Stomach smooth muscle (tissue), 2 donors: ENCODE data around the gene SDR42E2.
"Not testable (repeated sequence)": the region's sequence is repeated elsewhere in the genome, so short reads cannot be mapped to it uniquely, and the experiment has no call there.

Source experiments
- H3K27ac ChIP-seq: one replicate; pipeline ENCODE4 v1.7.0; 2013; ENCODE audit warnings: mild to moderate bottlenecking, low read length, inconsistent platforms
- H3K27me3 ChIP-seq, 2 donors: one replicate each; pipeline ENCODE4 v1.7.0; 2013; ENCODE audit warnings: low read length in 2 of 2; ENCODE audit not compliant: insufficient read depth in 2 of 2, control insufficient read depth in 1 of 2
- H3K36me3 ChIP-seq, 2 donors: one replicate each; pipeline ENCODE4 v1.7.0; 2013; ENCODE audit warnings: low read length in 2 of 2; ENCODE audit not compliant: control insufficient read depth in 2 of 2, insufficient read depth in 2 of 2
- H3K4me1 ChIP-seq: one replicate; pipeline ENCODE4 v1.7.0; 2013; ENCODE audit warnings: low read length; ENCODE audit not compliant: control insufficient read depth, insufficient read depth
- H3K4me3 ChIP-seq, 2 donors: one replicate each; pipeline ENCODE4 v1.7.0; 2013; ENCODE audit warnings: low read length in 2 of 2
- H3K9ac ChIP-seq, 2 donors: one replicate each; pipeline ENCODE4 v1.7.0; 2013; ENCODE audit warnings: low read length in 2 of 2, mild to moderate bottlenecking in 1 of 2
- H3K9me3 ChIP-seq, 2 donors: one replicate each; pipeline ENCODE4 v1.7.0; 2013; ENCODE audit warnings: low read length in 2 of 2; ENCODE audit not compliant: control insufficient read depth in 2 of 2
- donor health status: healthy.
- donor health status: Pancreatic carcinoma.

SDR42E2 gene

GRCh38 chr16:22130528-22130927 lies 31.8 kb upstream of the SDR42E2 start:
- no peaks in the 10 kb centered on the region for H3K4me1 ChIP-seq
- no peak overlapping the region for H3K27ac ChIP-seq
- H3K4me3 ChIP-seq: no peak overlapping the region
- no peaks in the 10 kb centered on the region for H3K36me3 ChIP-seq
- H3K27me3 ChIP-seq: no peaks in the 10 kb centered on the region
- H3K9ac ChIP-seq: no peak overlapping the region
- H3K9me3 ChIP-seq: peaks cover 0 to 3% of the 10 kb centered on the region in 2 donors

DNA sequence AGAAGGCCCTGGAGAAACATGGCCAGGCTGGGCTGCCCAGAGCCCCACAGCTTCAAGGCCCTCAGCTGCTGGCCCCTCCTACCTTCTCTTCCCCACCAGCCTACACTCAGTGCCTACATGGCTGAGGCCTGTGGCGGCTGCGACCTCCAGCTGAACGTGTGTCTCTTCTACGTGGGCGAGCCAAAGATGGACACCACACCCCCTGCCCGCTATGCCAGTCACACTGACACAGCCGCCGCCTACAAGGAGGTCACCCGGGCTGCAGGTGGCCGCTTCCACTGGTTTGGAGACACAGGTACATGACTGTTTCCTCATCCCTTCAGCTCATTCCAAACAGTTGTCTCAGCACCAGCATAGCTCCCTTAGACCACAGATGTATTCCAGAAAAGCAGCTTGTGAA lies 29.5 kb upstream of the SDR42E2 start:
- Histone ChIP-seq H3K27ac (no peak overlapping the region), H3K27me3 (no peaks in the 10 kb centered on the region), H3K4me1 (no peaks in the 10 kb centered on the region)

DNA sequence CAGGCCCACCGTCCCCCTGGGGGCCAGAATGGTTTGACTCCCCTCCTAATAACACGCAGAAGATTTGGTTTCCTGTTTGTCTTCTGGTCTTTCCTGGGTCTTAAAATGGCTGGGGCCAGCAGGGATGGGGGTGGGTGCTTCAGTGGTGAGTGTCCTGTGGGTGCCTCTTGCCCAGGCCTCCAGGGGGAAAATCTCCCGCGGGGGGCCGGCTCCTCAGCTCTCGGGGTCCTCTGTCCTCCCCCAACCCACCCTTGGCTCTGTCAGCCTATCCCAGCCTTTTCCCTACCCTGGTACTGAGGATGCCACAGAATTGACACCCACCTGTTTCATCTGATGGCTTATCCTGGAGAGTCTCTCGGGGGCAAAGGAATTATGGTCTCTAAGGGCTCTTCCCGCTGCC lies 23.8 kb upstream of the SDR42E2 start:
- Histone ChIP-seq H3K27me3 (peaks cover 0 to 3% of the 10 kb centered on the region in 2 donors), H3K9me3 (no peaks in the 10 kb centered on the region), H3K27ac (no peak overlapping the region), H3K4me3 (no peak overlapping the region), H3K9ac (no peak overlapping the region), H3K36me3 (no peaks in the 10 kb centered on the region), H3K4me1 (no peaks in the 10 kb centered on the region)

More for the DNA sequence above, 29.5 kb upstream of the SDR42E2 start:
- peaks cover 0 to 3% of the 10 kb centered on the region in 2 donors for H3K9me3 ChIP-seq
- H3K36me3 ChIP-seq: no peaks in the 10 kb centered on the region
- H3K9ac ChIP-seq: no peak overlapping the region
- no peak overlapping the region for H3K4me3 ChIP-seq

DNA sequence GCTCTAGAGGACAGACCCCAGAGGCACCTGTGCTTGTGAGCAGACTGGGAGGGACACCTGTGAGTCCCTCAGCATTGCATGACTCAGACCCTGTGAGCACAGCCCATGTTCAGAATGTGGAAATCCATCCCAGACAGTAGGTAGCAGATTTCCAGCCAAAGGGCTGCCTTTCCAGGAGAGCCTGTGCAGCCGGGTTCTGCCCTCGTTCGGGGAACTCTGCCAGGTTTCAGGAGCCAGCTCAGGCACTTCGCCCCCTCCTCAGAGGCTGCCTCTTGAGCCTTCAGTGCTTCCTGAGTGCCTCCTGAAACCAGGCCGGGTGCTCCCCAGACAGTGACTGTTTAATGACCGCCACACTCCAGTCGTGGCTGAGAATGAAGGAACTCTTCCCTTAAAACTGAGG lies 23.3 kb upstream of the SDR42E2 start:
- Histone ChIP-seq H3K27ac (no peak overlapping the region), H3K36me3 (no peaks in the 10 kb centered on the region), H3K4me3 (no peak overlapping the region), H3K4me1 (no peaks in the 10 kb centered on the region), H3K9ac (no peak overlapping the region), H3K27me3 (peaks cover 0 to 3% of the 10 kb centered on the region in 2 donors), H3K9me3 (no peaks in the 10 kb centered on the region)

DNA sequence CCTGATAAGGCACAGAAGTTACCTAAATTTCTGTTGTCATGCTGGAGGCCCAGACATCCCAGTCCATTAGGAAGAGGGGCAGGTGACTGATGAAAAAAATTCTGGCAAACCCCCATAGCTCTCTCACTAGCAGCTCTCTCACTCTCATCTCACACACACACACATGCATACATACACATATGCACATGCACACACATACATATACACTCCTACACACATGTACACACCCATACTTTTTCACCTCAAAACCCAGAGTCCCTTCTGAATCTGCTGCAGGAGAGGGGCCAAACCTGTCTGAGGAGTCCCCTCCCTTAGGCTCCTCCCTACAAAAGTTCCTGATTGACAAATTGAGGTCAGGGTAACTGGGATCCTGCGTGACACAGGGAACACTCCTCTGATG lies 22.6 kb upstream of the SDR42E2 start:
- no peaks in the 10 kb centered on the region for H3K9me3 ChIP-seq
- H3K9ac ChIP-seq: no peak overlapping the region
- H3K27me3 ChIP-seq: peaks cover 0 to 3% of the 10 kb centered on the region in 2 donors
- no peak overlapping the region for H3K27ac ChIP-seq
- no peaks in the 10 kb centered on the region for H3K4me1 ChIP-seq
- no peaks in the 10 kb centered on the region for H3K36me3 ChIP-seq
- H3K4me3 ChIP-seq: no peak overlapping the region

DNA sequence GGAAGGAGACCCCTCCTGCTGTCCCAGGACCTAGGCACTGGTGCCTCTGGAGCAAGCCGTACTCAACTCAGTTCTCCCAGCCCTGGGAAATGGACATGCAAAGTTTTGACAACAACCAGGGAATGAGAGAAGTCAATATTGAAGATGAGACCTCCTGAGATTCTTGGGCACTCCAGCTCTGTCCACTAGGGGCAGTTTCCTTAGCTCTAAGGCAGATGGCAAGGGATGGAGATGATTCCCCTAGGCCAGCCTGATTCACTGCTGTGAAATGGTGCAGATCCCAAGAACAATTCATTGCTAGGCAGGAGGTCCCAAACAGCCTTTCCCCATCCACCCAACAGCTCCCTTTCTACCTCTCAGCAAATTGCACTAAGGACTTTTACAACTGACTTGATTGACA lies 20.5 kb upstream of the SDR42E2 start:
- Histone ChIP-seq H3K27me3 (peaks cover 0 to 3% of the 10 kb centered on the region in 2 donors), H3K9ac (no peak overlapping the region), H3K9me3 (no peaks in the 10 kb centered on the region), H3K4me3 (no peak overlapping the region), H3K4me1 (no peaks in the 10 kb centered on the region), H3K27ac (no peak overlapping the region), H3K36me3 (no peaks in the 10 kb centered on the region)

DNA sequence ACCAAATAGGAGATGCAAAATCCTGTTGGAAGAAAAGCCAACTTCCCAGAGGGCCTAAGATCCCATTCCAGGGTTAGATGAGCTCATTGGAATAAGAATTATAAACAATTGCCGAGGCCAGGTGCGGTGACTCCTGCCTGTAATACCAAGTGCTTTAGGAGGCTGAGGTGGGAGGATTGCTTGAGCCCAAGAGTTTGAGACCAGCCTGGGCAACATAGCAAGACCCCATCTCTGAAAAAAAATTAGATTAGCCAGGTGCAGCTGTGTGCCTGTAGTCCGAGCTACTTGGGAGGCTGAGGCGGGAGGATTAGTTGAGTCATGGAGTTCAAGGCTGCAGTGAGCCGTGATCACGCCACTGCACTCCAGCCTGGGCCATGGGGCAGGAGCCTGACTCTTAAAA lies 17.8 kb upstream of the SDR42E2 start:
- Histone ChIP-seq H3K4me3 (no peak overlapping the region), H3K36me3 (no peaks in the 10 kb centered on the region), H3K4me1 (no peaks in the 10 kb centered on the region), H3K27me3 (peaks cover 0 to 3% of the 10 kb centered on the region in 2 donors), H3K9ac (no peak overlapping the region), H3K27ac (no peak overlapping the region), H3K9me3 (no peaks in the 10 kb centered on the region)

DNA sequence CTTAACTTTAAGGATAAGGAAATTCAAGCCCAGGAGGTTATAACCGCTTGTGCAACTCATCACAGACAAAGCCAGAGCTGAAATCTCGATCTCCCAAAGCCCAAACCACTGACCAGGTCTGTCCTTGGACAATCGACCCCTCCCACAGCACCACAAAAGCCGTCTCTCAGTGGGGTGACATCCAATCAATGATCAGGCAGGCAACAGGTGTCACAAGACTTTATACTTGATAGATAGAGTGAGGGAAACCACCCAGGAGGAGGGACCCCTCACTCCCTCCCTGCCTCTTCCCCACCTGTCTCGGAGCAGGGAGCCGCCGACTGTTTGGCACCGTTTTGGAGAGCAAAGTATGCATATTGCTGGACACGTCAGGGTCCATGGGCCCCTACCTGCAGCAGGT lies 14.5 kb upstream of the SDR42E2 start:
- Histone ChIP-seq H3K27me3 (no peaks in the 10 kb centered on the region), H3K9me3 (no peaks in the 10 kb centered on the region), H3K9ac (no peak overlapping the region), H3K27ac (no peak overlapping the region), H3K4me3 (no peak overlapping the region), H3K36me3 (no peaks in the 10 kb centered on the region), H3K4me1 (no peaks in the 10 kb centered on the region)

GRCh38 chr16:22151246-22151998 lies 10.9 kb upstream of the SDR42E2 start:
- H3K9me3 ChIP-seq: no peaks in the 10 kb centered on the region
- H3K27ac ChIP-seq: no peak overlapping the region
- no peak overlapping the region for H3K9ac ChIP-seq
- H3K4me3 ChIP-seq: no peak overlapping the region
- H3K27me3 ChIP-seq: no peaks in the 10 kb centered on the region
- H3K4me1 ChIP-seq: no peaks in the 10 kb centered on the region
- H3K36me3 ChIP-seq: no peaks in the 10 kb centered on the region

- Histone ChIP-seq H3K27me3 (no peaks in the 10 kb centered on the region), H3K36me3 (no peaks in the 10 kb centered on the region), H3K9me3 (no peaks in the 10 kb centered on the region), H3K9ac (no peak overlapping the region), H3K4me3 (no peak overlapping the region), H3K4me1 (no peaks in the 10 kb centered on the region), H3K27ac (no peak overlapping the region)
Observed at GRCh38 chr16:22152316-22152715, 10.0 kb upstream of the SDR42E2 start.

DNA sequence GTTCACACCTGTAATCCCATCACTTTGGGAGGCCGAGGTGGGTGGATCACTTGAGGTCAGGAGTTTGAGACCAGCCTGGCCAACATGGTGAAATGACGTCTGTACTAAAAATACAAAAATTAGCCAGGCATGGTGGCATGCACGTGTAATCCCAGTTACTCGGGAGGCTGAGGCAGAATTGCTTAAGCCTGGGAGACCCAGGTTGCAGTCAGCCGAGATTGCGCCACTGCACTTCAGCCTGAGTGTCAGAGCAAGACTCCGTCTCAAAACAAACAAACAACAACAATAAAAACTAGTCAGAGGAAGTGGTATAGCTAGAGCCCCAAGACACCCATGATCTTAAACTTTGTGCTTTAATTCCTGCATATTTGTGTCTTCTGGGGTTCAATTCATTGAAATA lies 9.2 kb upstream of the SDR42E2 start:
- not testable (repeated sequence) for H3K4me3 ChIP-seq, H3K9me3 ChIP-seq, H3K4me1 ChIP-seq, H3K27me3 ChIP-seq, H3K27ac ChIP-seq, H3K9ac ChIP-seq, H3K36me3 ChIP-seq
